Suprapubic skin (tissue), 4 donors: Measurements from ENCODE around the gene RNF44.

Source experiments
- CTCF ChIP-seq, 2 donors: fragments of 200-600 bp in 1 of 2; fragments of 450-650 bp in 1 of 2; sonication (generic) in 1 of 2; IDR thresholded peaks; one replicate each; pipeline ENCODE4 v1.5.1; 2016 to 2019; ENCODE audit warnings: antibody characterized with exemption in 2 of 2, mild to moderate bottlenecking in 1 of 2, moderate library complexity in 1 of 2
- EP300 ChIP-seq: sonication (generic); formaldehyde crosslinking; IDR thresholded peaks from one replicate; pipeline ENCODE4 v1.6.1; 2017; ENCODE audit warnings: antibody characterized with exemption
- POLR2A ChIP-seq, 2 donors: fragments of 450-650 bp; IDR thresholded peaks; one replicate each; pipeline ENCODE4 v1.6.1; 2017; ENCODE audit warnings: antibody characterized with exemption in 2 of 2, mild to moderate bottlenecking in 2 of 2, moderate library complexity in 2 of 2
- POLR2AphosphoS5 ChIP-seq, 3 donors: sonication (generic); formaldehyde crosslinking; IDR thresholded peaks; one replicate each; pipeline ENCODE4 v1.6.1; 2017; ENCODE audit warnings: antibody characterized with exemption in 3 of 3

GRCh38 chr5:176533894-176534611 lies 3.1 kb downstream of the RNF44 start:
- no peak for TF ChIP-seq CTCF (IDR thresholded peaks at IDR 0.05)
- TF ChIP-seq POLR2A (IDR thresholded peaks at IDR 0.05), result no peak
- TF ChIP-seq POLR2AphosphoS5 (IDR thresholded peaks at IDR 0.05), result no peak
- no peak for TF ChIP-seq EP300
